GM12878 (cell line): ENCODE results near the gene S100A14. TPM values are rescaled to one million over a fixed set of nuclear protein-coding genes. Genes with fewer than 3 reads are reported as not detected.

Experiments used
- ASH2L ChIP-seq: fragments of 300-600, 200-600 bp; sonication (generic); IDR thresholded peaks from 2 replicates; pipeline ENCODE4 v1.6.1; 2017; ENCODE audit warnings: low read depth, mild to moderate bottlenecking, borderline replicate concordance
- CHD2 ChIP-seq: IDR thresholded peaks from 2 replicates; pipeline ENCODE4 v1.6.1; 2011; ENCODE audit warnings: low read depth, low read length, improper control_type of control experiment, borderline replicate concordance
- CREB1 ChIP-seq: IDR thresholded peaks from 2 replicates; pipeline ENCODE4 v1.6.1; 2012; ENCODE audit warnings: low read depth, mild to moderate bottlenecking, inconsistent platforms
- DPF2 ChIP-seq: fragments of 450-650 bp; IDR thresholded peaks from 2 replicates; pipeline ENCODE4 v1.6.1; 2017; ENCODE audit warnings: mild to moderate bottlenecking
- EGR1 ChIP-seq, 2 experiments: IDR thresholded peaks; 1 replicate in 1 of 2; 2 replicates in 1 of 2; pipeline ENCODE4 v1.6.1; 2011 to 2012; ENCODE audit warnings: low read depth in 2 of 2, low read length in 2 of 2, borderline replicate concordance in 1 of 2, mild to moderate bottlenecking in 1 of 2, moderate library complexity in 1 of 2
- ETV6 ChIP-seq, 2 experiments: fragments of 450-650 bp in 1 of 2; IDR thresholded peaks in 1 of 2; conservative IDR thresholded peaks in 1 of 2; 2 replicates each; pipeline ENCODE4 v1.6.1; 2014; ENCODE audit warnings: antibody characterized with exemption in 1 of 2, borderline replicate concordance in 1 of 2, low read depth in 1 of 2, mild to moderate bottlenecking in 1 of 2, moderate library complexity in 1 of 2
- EZH2 ChIP-seq: IDR thresholded peaks from 2 replicates; pipeline ENCODE4 v1.6.1; 2012; ENCODE audit warnings: low read depth, mild to moderate bottlenecking, control low read depth, inconsistent platforms, low read length, borderline replicate concordance; ENCODE audit not compliant: control insufficient read depth
- FOXK2 ChIP-seq: fragments of 450-650 bp; IDR thresholded peaks from 2 replicates; pipeline ENCODE4 v1.6.1; 2017; ENCODE audit warnings: mild to moderate bottlenecking, moderate library complexity
- HDAC2 ChIP-seq: fragments of 200-600 bp; sonication (generic); IDR thresholded peaks from 2 replicates; pipeline ENCODE4 v1.6.1; 2017
- IKZF1 ChIP-seq: fragments of 450-650 bp; conservative IDR thresholded peaks from 2 replicates; pipeline ENCODE4 v1.6.1; 2017; ENCODE audit warnings: antibody characterized with exemption, mild to moderate bottlenecking
- MEF2B ChIP-seq: fragments of 450-650 bp; IDR thresholded peaks from 2 replicates; pipeline ENCODE4 v1.6.1; 2018; ENCODE audit warnings: mild to moderate bottlenecking, moderate library complexity; ENCODE audit not compliant: partially characterized antibody, poor library complexity, severe bottlenecking
- MTA2 ChIP-seq: fragments of 450-650 bp; IDR thresholded peaks from 2 replicates; pipeline ENCODE4 v1.6.1; 2016; ENCODE audit warnings: low read depth, mild to moderate bottlenecking, moderate library complexity
- PAX5 ChIP-seq: IDR thresholded peaks from 2 replicates; pipeline ENCODE4 v1.6.1; 2011; ENCODE audit warnings: low read depth, low read length, borderline replicate concordance
- POLR2A ChIP-seq: IDR thresholded peaks from 2 replicates; pipeline ENCODE4 v1.6.1; 2011; ENCODE audit warnings: low read depth, mild to moderate bottlenecking, low read length
- POU2F2 ChIP-seq: IDR thresholded peaks from 3 replicates; pipeline ENCODE4 v1.6.1; 2011; ENCODE audit warnings: low read depth, mild to moderate bottlenecking, low read length, borderline replicate concordance
- RAD21 ChIP-seq: IDR thresholded peaks from 2 replicates; pipeline ENCODE4 v1.6.1; 2011; ENCODE audit warnings: mild to moderate bottlenecking, low read depth, low read length, moderate library complexity; ENCODE audit not compliant: insufficient read depth
- RCOR1 ChIP-seq: conservative IDR thresholded peaks from 2 replicates; pipeline ENCODE4 v1.6.1; 2012; ENCODE audit warnings: low read depth, low read length, improper control_type of control experiment
- RFX5 ChIP-seq: IDR thresholded peaks from 2 replicates; pipeline ENCODE4 v1.6.1; 2011; ENCODE audit warnings: low read depth, low read length, improper control_type of control experiment
- SMAD1 ChIP-seq: fragments of 450-650 bp; IDR thresholded peaks from 2 replicates; pipeline ENCODE4 v1.6.1; 2018; ENCODE audit warnings: mild to moderate bottlenecking, low read depth; ENCODE audit not compliant: partially characterized antibody
- SMAD5 ChIP-seq: IDR thresholded peaks from 2 replicates; pipeline ENCODE4 v1.6.1; 2016; ENCODE audit warnings: antibody characterized with exemption, low read depth
- SMC3 ChIP-seq: IDR thresholded peaks from 2 replicates; pipeline ENCODE4 v1.6.1; 2011; ENCODE audit warnings: low read length, improper control_type of control experiment, borderline replicate concordance
- STAT3 ChIP-seq: IDR thresholded peaks from 2 replicates; pipeline ENCODE4 v1.6.1; 2011; ENCODE audit warnings: low read depth, low read length, improper control_type of control experiment
- TARDBP ChIP-seq: IDR thresholded peaks from 2 replicates; pipeline ENCODE4 v1.6.1; 2016; ENCODE audit warnings: borderline replicate concordance
- TCF7 ChIP-seq: IDR thresholded peaks from 2 replicates; pipeline ENCODE4 v1.6.1; 2014; ENCODE audit warnings: antibody characterized with exemption, borderline replicate concordance
- YY1 ChIP-seq: IDR thresholded peaks from 2 replicates; pipeline ENCODE4 v1.6.1; 2011; ENCODE audit warnings: low read depth, mild to moderate bottlenecking, low read length
- polyA plus RNA-seq, 11 experiments: library from polyadenylated mRNA; depleted of rRNA in 4 of 11; unstranded in 6 of 11; stranded (reverse) in 5 of 11; fragments of >200 nt; fragmentation: Nextera tagmentation in 4 of 11; fragmentation: Illumina TruSeq in 1 of 11; extraction: Ambion mirVana in 4 of 11; extraction: Trizol in 1 of 11; gene quantifications; 1 replicate in 1 of 11; 2 replicates in 10 of 11; pipeline versions ENCODE4 v1.2.1 to v1.2.3, GENCODE V29; 2011 to 2016; ENCODE audit warnings: inconsistent platforms in 2 of 11, missing spikeins in 2 of 11, low read depth in 1 of 11
- total RNA-seq, 4 experiments: library from RNA; depleted of rRNA in 3 of 4; stranded (reverse); fragments of >200 nt in 3 of 4; fragmentation: Illumina TruSeq in 1 of 4; extraction: Trizol in 1 of 4; gene quantifications; 2 replicates each; pipeline versions ENCODE4 v1.2.1 to v1.2.3, GENCODE V29; 2013 to 2021
- TF ChIP-seq, protein P1 (sequence below), 3 experiments: IDR thresholded peaks in 2 of 3; conservative IDR thresholded peaks in 1 of 3; 2 replicates each; pipeline ENCODE4 v1.5.1; 2011; ENCODE audit warnings: low read depth in 3 of 3, low read length in 3 of 3, mild to moderate bottlenecking in 3 of 3, control low read depth in 2 of 3, moderate library complexity in 2 of 3, inconsistent platforms in 1 of 3, mixed read lengths in 1 of 3; ENCODE audit not compliant: control insufficient read depth in 2 of 3, insufficient read depth in 1 of 3; ENCODE audit errors: extremely low read depth in 1 of 3
- TF ChIP-seq, protein P2 (sequence below): IDR thresholded peaks from 2 replicates; pipeline ENCODE4 v1.6.1; 2012; ENCODE audit warnings: low read depth, low read length, improper control_type of control experiment
- TF ChIP-seq, protein P3 (sequence below): IDR thresholded peaks from 2 replicates; pipeline ENCODE4 v1.6.1; 2011; ENCODE audit warnings: mild to moderate bottlenecking, low read depth, low read length, moderate library complexity; ENCODE audit not compliant: insufficient replicate concordance
- TF ChIP-seq, protein P4 (sequence below): IDR thresholded peaks from 2 replicates; pipeline ENCODE4 v1.6.1; 2011; ENCODE audit warnings: low read depth, mild to moderate bottlenecking, low read length, moderate library complexity, borderline replicate concordance; ENCODE audit errors: extremely low read depth

The S100A14 gene
- total and polyA plus RNA-seq, 10 of the 15 experiments (the other 5 are each of a cell fraction or from before 2014, with no cell fraction given), result 0.20 to 0.77 (median 0.45) TPM; not detected in 4

DNA sequence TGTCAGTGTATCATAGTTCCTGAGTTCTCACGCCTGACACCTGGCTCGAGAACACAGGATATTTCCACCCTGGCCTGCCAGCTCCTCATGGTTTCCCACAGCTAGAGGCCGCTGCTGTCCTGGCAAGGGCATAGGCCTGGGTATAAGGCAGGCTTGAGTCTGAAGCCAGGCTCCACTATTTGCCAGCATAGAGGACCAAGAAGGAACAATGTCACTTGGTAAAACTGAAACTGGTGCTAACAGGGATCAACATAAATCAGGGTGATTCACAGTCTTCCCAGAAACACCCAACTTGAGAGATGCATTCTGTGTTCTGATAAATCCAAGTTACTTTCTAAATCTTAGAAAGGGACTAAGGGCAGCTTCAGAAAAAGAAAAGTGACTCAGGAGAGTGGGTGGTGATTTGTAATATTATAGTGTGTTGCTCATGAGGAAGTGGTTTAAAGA lies 43.5 kb downstream of the S100A14 start (continued):
- TF ChIP-seq FOXK2, result no peak
- TF ChIP-seq, protein P1, sequence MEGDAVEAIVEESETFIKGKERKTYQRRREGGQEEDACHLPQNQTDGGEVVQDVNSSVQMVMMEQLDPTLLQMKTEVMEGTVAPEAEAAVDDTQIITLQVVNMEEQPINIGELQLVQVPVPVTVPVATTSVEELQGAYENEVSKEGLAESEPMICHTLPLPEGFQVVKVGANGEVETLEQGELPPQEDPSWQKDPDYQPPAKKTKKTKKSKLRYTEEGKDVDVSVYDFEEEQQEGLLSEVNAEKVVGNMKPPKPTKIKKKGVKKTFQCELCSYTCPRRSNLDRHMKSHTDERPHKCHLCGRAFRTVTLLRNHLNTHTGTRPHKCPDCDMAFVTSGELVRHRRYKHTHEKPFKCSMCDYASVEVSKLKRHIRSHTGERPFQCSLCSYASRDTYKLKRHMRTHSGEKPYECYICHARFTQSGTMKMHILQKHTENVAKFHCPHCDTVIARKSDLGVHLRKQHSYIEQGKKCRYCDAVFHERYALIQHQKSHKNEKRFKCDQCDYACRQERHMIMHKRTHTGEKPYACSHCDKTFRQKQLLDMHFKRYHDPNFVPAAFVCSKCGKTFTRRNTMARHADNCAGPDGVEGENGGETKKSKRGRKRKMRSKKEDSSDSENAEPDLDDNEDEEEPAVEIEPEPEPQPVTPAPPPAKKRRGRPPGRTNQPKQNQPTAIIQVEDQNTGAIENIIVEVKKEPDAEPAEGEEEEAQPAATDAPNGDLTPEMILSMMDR (IDR thresholded peaks at IDR 0.05 in 2 of 3, conservative IDR thresholded peaks at IDR 0.05 in 1 of 3; ENCODE audit: control insufficient read depth in 2 of 3, extremely low read depth in 1 of 3, insufficient read depth in 1 of 3, low read depth in 3 of 3, low read length in 3 of 3), result peak; percentile 85 to 97 (median 89)
- TF ChIP-seq, protein P2, sequence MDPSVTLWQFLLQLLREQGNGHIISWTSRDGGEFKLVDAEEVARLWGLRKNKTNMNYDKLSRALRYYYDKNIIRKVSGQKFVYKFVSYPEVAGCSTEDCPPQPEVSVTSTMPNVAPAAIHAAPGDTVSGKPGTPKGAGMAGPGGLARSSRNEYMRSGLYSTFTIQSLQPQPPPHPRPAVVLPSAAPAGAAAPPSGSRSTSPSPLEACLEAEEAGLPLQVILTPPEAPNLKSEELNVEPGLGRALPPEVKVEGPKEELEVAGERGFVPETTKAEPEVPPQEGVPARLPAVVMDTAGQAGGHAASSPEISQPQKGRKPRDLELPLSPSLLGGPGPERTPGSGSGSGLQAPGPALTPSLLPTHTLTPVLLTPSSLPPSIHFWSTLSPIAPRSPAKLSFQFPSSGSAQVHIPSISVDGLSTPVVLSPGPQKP, result no peak
- no peak for TF ChIP-seq ASH2L
- TF ChIP-seq SMAD5, result no peak
- no peak for TF ChIP-seq POU2F2
- no peak for TF ChIP-seq CREB1
- TF ChIP-seq MEF2B, result no peak
- TF ChIP-seq STAT3, result 0 out of 2 replicates have a peak, but pooled peaks have one; percentile 37
- no peak for TF ChIP-seq TARDBP
- no peak for TF ChIP-seq ETV6 (conservative IDR thresholded peaks at IDR 0.05 in 1 of 2, IDR thresholded peaks at IDR 0.05 in 1 of 2; ENCODE audit: borderline replicate concordance in 1 of 2, low read depth in 1 of 2)
- no peak for TF ChIP-seq MTA2
- TF ChIP-seq, protein P3, sequence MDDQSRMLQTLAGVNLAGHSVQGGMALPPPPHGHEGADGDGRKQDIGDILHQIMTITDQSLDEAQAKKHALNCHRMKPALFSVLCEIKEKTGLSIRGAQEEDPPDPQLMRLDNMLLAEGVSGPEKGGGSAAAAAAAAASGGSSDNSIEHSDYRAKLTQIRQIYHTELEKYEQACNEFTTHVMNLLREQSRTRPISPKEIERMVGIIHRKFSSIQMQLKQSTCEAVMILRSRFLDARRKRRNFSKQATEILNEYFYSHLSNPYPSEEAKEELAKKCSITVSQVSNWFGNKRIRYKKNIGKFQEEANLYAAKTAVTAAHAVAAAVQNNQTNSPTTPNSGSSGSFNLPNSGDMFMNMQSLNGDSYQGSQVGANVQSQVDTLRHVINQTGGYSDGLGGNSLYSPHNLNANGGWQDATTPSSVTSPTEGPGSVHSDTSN, result no peak
- TF ChIP-seq RAD21, result peak; percentile 92
- no peak for TF ChIP-seq PAX5
- no peak for TF ChIP-seq RCOR1
- TF ChIP-seq TCF7, result no peak
- TF ChIP-seq DPF2, result no peak
- no peak for TF ChIP-seq RFX5
- no peak for TF ChIP-seq CHD2
- no peak for TF ChIP-seq POLR2A
- peak; percentile 42 for TF ChIP-seq IKZF1
- TF ChIP-seq YY1, result peak; percentile 54; the same call in 1 of the 2 replicates
- no peak for TF ChIP-seq EZH2
- TF ChIP-seq, protein P4, sequence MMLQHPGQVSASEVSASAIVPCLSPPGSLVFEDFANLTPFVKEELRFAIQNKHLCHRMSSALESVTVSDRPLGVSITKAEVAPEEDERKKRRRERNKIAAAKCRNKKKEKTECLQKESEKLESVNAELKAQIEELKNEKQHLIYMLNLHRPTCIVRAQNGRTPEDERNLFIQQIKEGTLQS, result no peak
- no peak for TF ChIP-seq SMAD1
- TF ChIP-seq HDAC2, result no peak
- TF ChIP-seq SMC3, result peak; percentile 77
- no peak for TF ChIP-seq EGR1 (IDR thresholded peaks at IDR 0.05; ENCODE audit: borderline replicate concordance in 1 of 2, low read depth in 2 of 2, low read length in 2 of 2)
